ENCODE results near the gene FAM117B. TPM values are rescaled to one million over a fixed set of nuclear protein-coding genes. Genes with fewer than 3 reads are reported as not detected.

FAM117B gene
- total RNA-seq, 1 experiment from 2014 or later, result 24.0 TPM

DNA sequence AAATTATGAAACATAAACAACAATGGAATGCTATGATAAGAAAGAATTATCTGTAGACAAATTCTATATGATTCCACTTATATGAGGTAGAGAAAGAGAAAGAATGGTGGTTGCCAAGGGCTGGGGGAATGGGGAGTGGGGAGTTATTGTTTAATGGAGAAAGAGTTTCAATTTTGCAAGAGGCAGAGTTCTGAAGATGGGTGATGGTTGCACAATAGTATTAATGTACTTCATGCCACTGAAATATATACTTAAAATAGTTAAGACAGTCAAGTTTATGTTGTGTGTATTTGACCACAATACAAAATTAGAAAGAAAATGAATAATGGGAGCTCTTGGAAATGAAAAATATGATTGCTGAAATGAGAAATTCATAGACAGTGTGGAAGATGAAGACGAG, 22.6 kb upstream of the FAM117B start:
- H4K8ac ChIP-seq (replicated peaks; ENCODE audit: insufficient read length, low read depth, low read length), result no peak overlapping the region
- no peak overlapping the region for H3K4ac ChIP-seq (ENCODE audit: low read depth, low read length)
- no peaks in the 10 kb centered on the region for H4K20me1 ChIP-seq (ENCODE audit: control insufficient read depth, insufficient read depth, insufficient read length)
- Mint-ChIP-seq H3K9me3 (no peaks in the 10 kb centered on the region), H3K36me3 (ENCODE audit: insufficient read depth in 1 of 3, low read depth in 3 of 3) (no peaks in the 10 kb centered on the region), H3K4me3 (no peak overlapping the region), H3K27ac (no peak overlapping the region), H3K4me1 (peaks cover 3% of the 10 kb centered on the region in 2 experiments; a peak in 1 of 4 replicates), H3K27me3 (ENCODE audit: low read depth) (no peaks in the 10 kb centered on the region)
- TF ChIP-seq, protein P1, sequence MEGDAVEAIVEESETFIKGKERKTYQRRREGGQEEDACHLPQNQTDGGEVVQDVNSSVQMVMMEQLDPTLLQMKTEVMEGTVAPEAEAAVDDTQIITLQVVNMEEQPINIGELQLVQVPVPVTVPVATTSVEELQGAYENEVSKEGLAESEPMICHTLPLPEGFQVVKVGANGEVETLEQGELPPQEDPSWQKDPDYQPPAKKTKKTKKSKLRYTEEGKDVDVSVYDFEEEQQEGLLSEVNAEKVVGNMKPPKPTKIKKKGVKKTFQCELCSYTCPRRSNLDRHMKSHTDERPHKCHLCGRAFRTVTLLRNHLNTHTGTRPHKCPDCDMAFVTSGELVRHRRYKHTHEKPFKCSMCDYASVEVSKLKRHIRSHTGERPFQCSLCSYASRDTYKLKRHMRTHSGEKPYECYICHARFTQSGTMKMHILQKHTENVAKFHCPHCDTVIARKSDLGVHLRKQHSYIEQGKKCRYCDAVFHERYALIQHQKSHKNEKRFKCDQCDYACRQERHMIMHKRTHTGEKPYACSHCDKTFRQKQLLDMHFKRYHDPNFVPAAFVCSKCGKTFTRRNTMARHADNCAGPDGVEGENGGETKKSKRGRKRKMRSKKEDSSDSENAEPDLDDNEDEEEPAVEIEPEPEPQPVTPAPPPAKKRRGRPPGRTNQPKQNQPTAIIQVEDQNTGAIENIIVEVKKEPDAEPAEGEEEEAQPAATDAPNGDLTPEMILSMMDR (conservative IDR thresholded peaks at IDR 0.05), result no peak
- no peak overlapping the region for H2AK5ac ChIP-seq (ENCODE audit: insufficient read length, low read length)
- no peak overlapping the region for H4K91ac ChIP-seq (ENCODE audit: insufficient read length, low read depth, low read length)
- H3K23me2 ChIP-seq (ENCODE audit: insufficient read length, low read depth, low read length, poor library complexity, severe bottlenecking), result no peaks in the 10 kb centered on the region
- no peaks in the 10 kb centered on the region for H3K27me3 ChIP-seq (ENCODE audit: insufficient read depth, low read length)
- no peak overlapping the region for H4K5ac ChIP-seq (ENCODE audit: insufficient read length, low read depth, low read length)
- no peak overlapping the region for H3K18ac ChIP-seq (ENCODE audit: insufficient read length, low read depth, low read length)
- no peak overlapping the region for H2BK12ac ChIP-seq (ENCODE audit: insufficient read length, low read depth, low read length)
- H2BK120ac ChIP-seq (ENCODE audit: low read depth, low read length, poor library complexity, severe bottlenecking), result no peak overlapping the region
- H2BK15ac ChIP-seq (ENCODE audit: low read depth, low read length), result no peak overlapping the region
- H2BK5ac ChIP-seq (ENCODE audit: insufficient read length, low read length), result no peak overlapping the region
- H3K56ac ChIP-seq (ENCODE audit: insufficient read length, low read depth, low read length), result no peak overlapping the region
- H2AFZ ChIP-seq (ENCODE audit: low read length), result no peak overlapping the region
- no peaks in the 10 kb centered on the region for H3K9me3 ChIP-seq (ENCODE audit: control insufficient read depth, low read depth, low read length)
- no peak overlapping the region for H3K9ac ChIP-seq (ENCODE audit: extremely low read depth, insufficient read length, low read length)
- no peak overlapping the region for H3K23ac ChIP-seq (ENCODE audit: insufficient read length, low read depth, low read length)
- H3K79me1 ChIP-seq (ENCODE audit: insufficient read depth, low read depth, low read length, poor library complexity, severe bottlenecking), result no peaks in the 10 kb centered on the region
- H3K4me2 ChIP-seq (ENCODE audit: insufficient read depth, insufficient read length, low read length), result no peak overlapping the region
- H3K14ac ChIP-seq (ENCODE audit: insufficient read depth, low read length), result no peak overlapping the region
- H3K27ac ChIP-seq (ENCODE audit: insufficient read length, low read depth, low read length), result no peak overlapping the region
- no CpG with 5 or more reads among the region's 1 CpG for WGBS (ENCODE audit: extremely low coverage, insufficient read length, low lambda C conversion rate)
- no peaks in the 10 kb centered on the region for H3K79me2 ChIP-seq (ENCODE audit: insufficient read depth, low read length)
- H2BK20ac ChIP-seq (ENCODE audit: low read depth, low read length, poor library complexity, severe bottlenecking), result no peak overlapping the region
- no peak overlapping the region for H3T11ph ChIP-seq (ENCODE audit: low read length)
- H3K4me1 ChIP-seq (ENCODE audit: insufficient read depth, low read length), result no peaks in the 10 kb centered on the region
- DNase-seq, result no peak

Measured in H9 (cell line).